NAMALWA (cell line): ENCODE measurements around the gene SLC25A12.
"Not testable (repeated sequence)": the region's sequence is repeated elsewhere in the genome, so short reads cannot be mapped to it uniquely, and the experiment has no call there.

Source experiments
- DNase-seq: peaks from one replicate; pipeline ENCODE4 v3.0.0-alpha.2; 2015; ENCODE audit warnings: low spot score

SLC25A12 gene

GRCh38 chr2:171822525-171823322 is 71.3 kb downstream of the SLC25A12 start:
- DNase-seq: no peak

GRCh38 chr2:171819453-171819852 is 74.6 kb downstream of the SLC25A12 start:
- DNase-seq: no peak

GRCh38 chr2:171814883-171815282 is 79.2 kb downstream of the SLC25A12 start:
- no peak for DNase-seq

- DNase-seq: no peak
Observed at GRCh38 chr2:171814174-171814573, 79.9 kb downstream of the SLC25A12 start.

- DNase-seq: no peak
Observed at GRCh38 chr2:171813729-171814128, 80.3 kb downstream of the SLC25A12 start.

- no peak for DNase-seq
Observed at GRCh38 chr2:171813126-171813525, 80.9 kb downstream of the SLC25A12 start.

GRCh38 chr2:171811245-171811628 is 82.8 kb downstream of the SLC25A12 start:
- peak; percentile 59 for DNase-seq

GRCh38 chr2:171810422-171811244 is 83.4 kb downstream of the SLC25A12 start:
- no peak for DNase-seq

- not testable (repeated sequence) for DNase-seq
Observed at GRCh38 chr2:171808885-171809284, 85.2 kb downstream of the SLC25A12 start.

GRCh38 chr2:171807831-171808393 is 86.1 kb downstream of the SLC25A12 start:
- DNase-seq: no peak

- DNase-seq: no peak
Observed at GRCh38 chr2:171807119-171807518, 86.9 kb downstream of the SLC25A12 start.

GRCh38 chr2:171804456-171804855 is 89.6 kb downstream of the SLC25A12 start:
- no peak for DNase-seq

- no peak for DNase-seq
Observed at GRCh38 chr2:171803757-171804156, 90.3 kb downstream of the SLC25A12 start.

- no peak for DNase-seq
Observed at GRCh38 chr2:171800639-171801038, 93.4 kb downstream of the SLC25A12 start.

GRCh38 chr2:171798156-171798820 is 95.8 kb downstream of the SLC25A12 start:
- DNase-seq: no peak

- no peak for DNase-seq
Observed at GRCh38 chr2:171794918-171795317, 99.1 kb downstream of the SLC25A12 start.

GRCh38 chr2:171793691-171794678 is 100.1 kb downstream of the SLC25A12 start:
- no peak for DNase-seq

- DNase-seq: no peak
Observed at GRCh38 chr2:171792886-171793580, 101.0 kb downstream of the SLC25A12 start.

GRCh38 chr2:171792157-171792556 is 101.9 kb downstream of the SLC25A12 start:
- no peak for DNase-seq

GRCh38 chr2:171791361-171791760 is 102.7 kb downstream of the SLC25A12 start:
- DNase-seq: no peak
